ENCODE results near the gene ETV3.

Gene ETV3

GRCh38 chr1:157154940-157155514 lies 16.8 kb upstream of the ETV3 start:
- TF ChIP-seq CTCF (IDR thresholded peaks at IDR 0.05; ENCODE audit: low read depth, low read length, poor library complexity, severe bottlenecking) (no peak), EZH2phosphoT487 (IDR thresholded peaks at IDR 0.05; ENCODE audit: borderline replicate concordance, low read length) (no peak)
- Histone ChIP-seq H3K4me2 (ENCODE audit: low read length) (no peak overlapping the region), H3K27ac (ENCODE audit: low read depth, low read length) (no peak overlapping the region), H4K20me1 (ENCODE audit: control insufficient read depth, insufficient read depth, low read depth, low read length) (no peaks in the 10 kb centered on the region), H3K4me1 (ENCODE audit: control insufficient read depth, low read length) (no peaks in the 10 kb centered on the region), H3K9me2 (replicated peaks; ENCODE audit: control insufficient read depth, low read length) (no peaks in the 10 kb centered on the region), H3K27me3 (ENCODE audit: control insufficient read depth, low read length) (peaks cover 40% of the 10 kb centered on the region), H3K4me3 (ENCODE audit: low read length) (no peak overlapping the region), H3K79me2 (ENCODE audit: control insufficient read depth, low read length) (no peaks in the 10 kb centered on the region), H3K36me3 (ENCODE audit: control insufficient read depth, low read length) (no peaks in the 10 kb centered on the region), H3F3A (ENCODE audit: control insufficient read depth, insufficient read depth) (no peaks in the 10 kb centered on the region), H3K9me3 (ENCODE audit: control insufficient read depth, insufficient read depth, low read length) (no peaks in the 10 kb centered on the region)

GRCh38 chr1:157154291-157154690 lies 16.1 kb upstream of the ETV3 start:
- Histone ChIP-seq H3K9me2 (replicated peaks; ENCODE audit: control insufficient read depth, low read length) (no peaks in the 10 kb centered on the region), H3K27ac (ENCODE audit: low read depth, low read length) (no peak overlapping the region), H3K4me1 (ENCODE audit: control insufficient read depth, low read length) (no peaks in the 10 kb centered on the region), H3K79me2 (ENCODE audit: control insufficient read depth, low read length) (no peaks in the 10 kb centered on the region), H3F3A (ENCODE audit: control insufficient read depth, insufficient read depth) (no peaks in the 10 kb centered on the region), H3K9me3 (ENCODE audit: control insufficient read depth, insufficient read depth, low read length) (no peaks in the 10 kb centered on the region), H3K4me2 (ENCODE audit: low read length) (no peak overlapping the region), H3K36me3 (ENCODE audit: control insufficient read depth, low read length) (no peaks in the 10 kb centered on the region), H3K27me3 (ENCODE audit: control insufficient read depth, low read length) (peaks cover 41% of the 10 kb centered on the region), H3K4me3 (ENCODE audit: low read length) (no peak overlapping the region), H4K20me1 (ENCODE audit: control insufficient read depth, insufficient read depth, low read depth, low read length) (no peaks in the 10 kb centered on the region)
- TF ChIP-seq CTCF (IDR thresholded peaks at IDR 0.05; ENCODE audit: low read depth, low read length, poor library complexity, severe bottlenecking) (no peak), EZH2phosphoT487 (IDR thresholded peaks at IDR 0.05; ENCODE audit: borderline replicate concordance, low read length) (no peak)

GRCh38 chr1:157153746-157154145 lies 15.6 kb upstream of the ETV3 start:
- Histone ChIP-seq H3K4me3 (ENCODE audit: low read length) (no peak overlapping the region), H3K27me3 (ENCODE audit: control insufficient read depth, low read length) (peaks cover 37% of the 10 kb centered on the region), H3K79me2 (ENCODE audit: control insufficient read depth, low read length) (no peaks in the 10 kb centered on the region), H3K27ac (ENCODE audit: low read depth, low read length) (no peak overlapping the region), H3F3A (ENCODE audit: control insufficient read depth, insufficient read depth) (no peaks in the 10 kb centered on the region), H3K9me3 (ENCODE audit: control insufficient read depth, insufficient read depth, low read length) (no peaks in the 10 kb centered on the region), H3K4me1 (ENCODE audit: control insufficient read depth, low read length) (no peaks in the 10 kb centered on the region), H3K36me3 (ENCODE audit: control insufficient read depth, low read length) (no peaks in the 10 kb centered on the region), H4K20me1 (ENCODE audit: control insufficient read depth, insufficient read depth, low read depth, low read length) (no peaks in the 10 kb centered on the region), H3K4me2 (ENCODE audit: low read length) (no peak overlapping the region), H3K9me2 (replicated peaks; ENCODE audit: control insufficient read depth, low read length) (no peaks in the 10 kb centered on the region)
- no peak for TF ChIP-seq CTCF (IDR thresholded peaks at IDR 0.05; ENCODE audit: low read depth, low read length, poor library complexity, severe bottlenecking)
- no peak for TF ChIP-seq EZH2phosphoT487 (IDR thresholded peaks at IDR 0.05; ENCODE audit: borderline replicate concordance, low read length)
